GM21717 (cell line): Measurements from ENCODE around the gene ZNF697.
A peak's percentile ranks its signal among the peaks of the same experiment; 100 is the strongest.
"Not testable (repeated sequence)": the region's sequence is repeated elsewhere in the genome, so short reads cannot be mapped to it uniquely, and the experiment has no call there.

Experiments
- ATAC-seq: cut with Tn5 transposase; IDR thresholded peaks from one replicate; pipeline ENCODE4 v1.9.1; 2021; ENCODE audit warnings: mild to moderate bottlenecking, moderate library complexity; ENCODE audit not compliant: unreplicated experiment

The ZNF697 gene

GRCh38 chr1:119632103-119632490 lies 16.0 kb downstream of the ZNF697 start:
- ATAC-seq = no peak

- ATAC-seq = no peak
These were observed 16.5 kb downstream of the ZNF697 start for GRCh38 chr1:119631433-119632102.

- no peak for ATAC-seq
These were observed 17.0 kb downstream of the ZNF697 start for GRCh38 chr1:119631086-119631432.

- no peak for ATAC-seq
These were observed 21.2 kb downstream of the ZNF697 start for GRCh38 chr1:119626841-119627240.

- ATAC-seq = no peak
These were observed 22.0 kb downstream of the ZNF697 start for GRCh38 chr1:119626011-119626545.

- no peak for ATAC-seq
These were observed 24.4 kb downstream of the ZNF697 start for GRCh38 chr1:119623678-119624077.

GRCh38 chr1:119623193-119623515 lies 24.9 kb downstream of the ZNF697 start:
- ATAC-seq = no peak

- no peak for ATAC-seq
These were observed 25.5 kb downstream of the ZNF697 start for GRCh38 chr1:119622311-119623192.

GRCh38 chr1:119621705-119622104 lies 26.4 kb downstream of the ZNF697 start:
- no peak for ATAC-seq

GRCh38 chr1:119617751-119618691 lies 30.0 kb downstream of the ZNF697 start:
- no peak for ATAC-seq

- not testable (repeated sequence) for ATAC-seq
These were observed 31.3 kb downstream of the ZNF697 start for GRCh38 chr1:119616748-119617147.

GRCh38 chr1:119615100-119615499 lies 33.0 kb downstream of the ZNF697 start:
- not testable (repeated sequence) for ATAC-seq

GRCh38 chr1:119613769-119614720 lies 34.0 kb downstream of the ZNF697 start:
- peak; percentile 75 for ATAC-seq

GRCh38 chr1:119611701-119612113 lies 36.4 kb downstream of the ZNF697 start:
- peak; percentile 42 for ATAC-seq

- ATAC-seq = not testable (repeated sequence)
These were observed 39.2 kb downstream of the ZNF697 start for GRCh38 chr1:119608816-119609215.

- not testable (repeated sequence) for ATAC-seq
These were observed 40.8 kb downstream of the ZNF697 start for GRCh38 chr1:119607087-119607807.

- no peak for ATAC-seq
These were observed 41.7 kb downstream of the ZNF697 start for GRCh38 chr1:119606394-119606793.

GRCh38 chr1:119605686-119606085 lies 42.4 kb downstream of the ZNF697 start:
- no peak for ATAC-seq

- not testable (repeated sequence) for ATAC-seq
These were observed 43.0 kb downstream of the ZNF697 start for GRCh38 chr1:119605080-119605479.
